Smooth muscle cell (in vitro differentiated cells): ENCODE data around the gene ATP2A3. TPM values are rescaled to one million over a fixed set of nuclear protein-coding genes. Genes with fewer than 3 reads are reported as not detected.

ENCODE experiments used
- DNase-seq: peaks from one replicate; lab custom pipeline; 2025; ENCODE audit not compliant: unreplicated experiment; lab: John Stamatoyannopoulos, UW
- H2AFZ ChIP-seq: fragments of 200-600 bp; sonication (generic); 2 replicates; pipeline ENCODE4 v1.6.0; 2016; ENCODE audit warnings: antibody characterized with exemption, low read depth, mild to moderate bottlenecking
- H3F3A ChIP-seq: fragments of 200-600 bp; sonication (generic); 2 replicates; pipeline ENCODE4 v1.6.0; 2017; ENCODE audit warnings: antibody characterized with exemption, low read depth
- H3K27ac ChIP-seq: fragments of 200-600 bp; sonication (generic); 2 replicates; pipeline ENCODE4 v1.5.1; 2016; ENCODE audit warnings: low read depth, mild to moderate bottlenecking
- H3K27me3 ChIP-seq: fragments of 200-600 bp; sonication (generic); 2 replicates; pipeline ENCODE4 v1.6.1; 2016; ENCODE audit warnings: low read depth, mild to moderate bottlenecking
- H3K36me3 ChIP-seq: fragments of 200-600 bp; sonication (generic); 2 replicates; pipeline ENCODE4 v1.5.1; 2016; ENCODE audit warnings: low read depth
- H3K4me1 ChIP-seq: fragments of 200-600 bp; sonication (generic); 2 replicates; pipeline ENCODE4 v1.5.1; 2016; ENCODE audit warnings: low read depth
- H3K4me2 ChIP-seq: fragments of 200-600 bp; sonication (generic); 2 replicates; pipeline ENCODE4 v1.6.0; 2016; ENCODE audit warnings: mild to moderate bottlenecking
- H3K4me3 ChIP-seq: fragments of 200-600 bp; sonication (generic); 2 replicates; pipeline ENCODE4 v1.5.1; 2016; ENCODE audit warnings: mild to moderate bottlenecking
- H3K79me2 ChIP-seq: fragments of 200-600 bp; sonication (generic); 2 replicates; pipeline ENCODE4 v1.6.0; 2016; ENCODE audit warnings: low read depth, mild to moderate bottlenecking
- H3K9ac ChIP-seq: fragments of 200-600 bp; sonication (generic); 2 replicates; pipeline ENCODE4 v1.6.0; 2016; ENCODE audit warnings: low read depth
- H3K9me3 ChIP-seq: fragments of 200-600 bp; sonication (generic); replicated peaks from 2 replicates; pipeline ENCODE4 v1.5.1; 2016; ENCODE audit warnings: low read depth
- H4K20me1 ChIP-seq: fragments of 200-600 bp; sonication (generic); 2 replicates; pipeline ENCODE4 v1.6.0; 2016; ENCODE audit warnings: low read depth
- WGBS: methylation state at CpG from one replicate; pipeline ENCODE4 v1.1.7; 2016; ENCODE audit warnings: low lambda C conversion rate; 5-methylcytosine and 5-hydroxymethylcytosine counted together
- polyA plus RNA-seq: library from polyadenylated mRNA; unstranded; fragments of >200 nt; fragmentation: Nextera tagmentation; extraction: Ambion mirVana; gene quantifications from 2 replicates; pipeline ENCODE4 v1.2.1, GENCODE V29; 2016
- total RNA-seq: library from RNA; depleted of rRNA; stranded (reverse); fragments of >200 nt; gene quantifications from 2 replicates; pipeline ENCODE4 v1.2.3, GENCODE V29; 2014
- TF ChIP-seq, protein P1 (sequence below): fragments of 200-600 bp; sonication (generic); IDR thresholded peaks from 2 replicates; pipeline ENCODE4 v1.5.1; 2017; ENCODE audit warnings: borderline replicate concordance, mild to moderate bottlenecking, antibody characterized with exemption; ENCODE audit not compliant: insufficient read depth, poor library complexity, severe bottlenecking

The ATP2A3 gene
- total and polyA plus RNA-seq, 2 experiments from 2014 or later = 4.2 to 7.8 TPM

DNA sequence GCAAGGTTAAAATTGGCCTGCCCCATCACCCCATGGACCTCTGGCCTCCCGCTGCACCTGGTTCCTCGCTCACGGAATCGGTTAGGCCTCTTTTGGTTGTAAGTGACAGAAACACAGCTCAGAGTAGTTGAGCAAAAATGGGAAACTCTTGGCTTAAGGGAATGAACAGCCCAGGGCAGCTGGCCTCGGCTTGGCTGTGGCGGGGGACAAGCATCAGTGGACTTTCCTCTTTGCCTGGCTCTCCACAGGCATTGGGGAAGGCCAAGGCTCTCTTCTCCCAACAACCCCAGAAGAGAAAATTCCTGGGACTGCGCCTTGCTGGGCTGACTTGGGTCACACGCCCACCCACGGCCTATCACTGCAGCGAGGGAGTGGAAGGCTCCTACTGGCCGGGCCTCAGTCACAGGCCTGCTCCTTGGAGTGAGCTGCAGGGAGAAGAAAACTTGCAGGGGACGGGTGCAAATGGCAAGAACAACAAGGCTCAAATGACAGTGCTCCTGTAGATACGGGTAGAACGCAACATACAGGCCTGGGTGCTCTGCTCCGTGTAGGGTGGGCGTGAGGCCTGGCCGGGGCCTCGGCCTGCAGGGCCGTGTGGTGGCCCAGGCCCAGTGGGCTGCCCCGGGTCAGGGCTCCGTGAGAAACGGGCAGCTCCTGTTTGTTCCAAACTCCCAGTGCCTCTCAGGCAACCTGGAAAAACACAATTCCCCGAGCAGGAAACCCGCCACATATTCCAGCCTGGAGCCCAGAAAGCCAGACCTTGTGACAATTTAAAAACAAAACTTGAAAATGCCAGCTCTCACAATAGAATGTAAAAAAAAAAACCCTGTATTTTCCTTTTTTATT, 25.0 kb upstream of the ATP2A3 start:
- TF ChIP-seq, protein P1, sequence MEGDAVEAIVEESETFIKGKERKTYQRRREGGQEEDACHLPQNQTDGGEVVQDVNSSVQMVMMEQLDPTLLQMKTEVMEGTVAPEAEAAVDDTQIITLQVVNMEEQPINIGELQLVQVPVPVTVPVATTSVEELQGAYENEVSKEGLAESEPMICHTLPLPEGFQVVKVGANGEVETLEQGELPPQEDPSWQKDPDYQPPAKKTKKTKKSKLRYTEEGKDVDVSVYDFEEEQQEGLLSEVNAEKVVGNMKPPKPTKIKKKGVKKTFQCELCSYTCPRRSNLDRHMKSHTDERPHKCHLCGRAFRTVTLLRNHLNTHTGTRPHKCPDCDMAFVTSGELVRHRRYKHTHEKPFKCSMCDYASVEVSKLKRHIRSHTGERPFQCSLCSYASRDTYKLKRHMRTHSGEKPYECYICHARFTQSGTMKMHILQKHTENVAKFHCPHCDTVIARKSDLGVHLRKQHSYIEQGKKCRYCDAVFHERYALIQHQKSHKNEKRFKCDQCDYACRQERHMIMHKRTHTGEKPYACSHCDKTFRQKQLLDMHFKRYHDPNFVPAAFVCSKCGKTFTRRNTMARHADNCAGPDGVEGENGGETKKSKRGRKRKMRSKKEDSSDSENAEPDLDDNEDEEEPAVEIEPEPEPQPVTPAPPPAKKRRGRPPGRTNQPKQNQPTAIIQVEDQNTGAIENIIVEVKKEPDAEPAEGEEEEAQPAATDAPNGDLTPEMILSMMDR = no peak
- Histone ChIP-seq H3K79me2 (no peaks in the 10 kb centered on the region), H4K20me1 (no peaks in the 10 kb centered on the region), H3K9ac (no peak overlapping the region), H2AFZ (no peak overlapping the region), H3K27ac (no peak overlapping the region), H3F3A (no peaks in the 10 kb centered on the region), H3K9me3 (no peaks in the 10 kb centered on the region), H3K27me3 (no peaks in the 10 kb centered on the region), H3K4me1 (no peaks in the 10 kb centered on the region), H3K36me3 (no peaks in the 10 kb centered on the region), H3K4me2 (no peak overlapping the region), H3K4me3 (no peak overlapping the region)
- no peak for DNase-seq
- 90% methylated on average over 24 of the region's 24 CpGs for WGBS

DNA sequence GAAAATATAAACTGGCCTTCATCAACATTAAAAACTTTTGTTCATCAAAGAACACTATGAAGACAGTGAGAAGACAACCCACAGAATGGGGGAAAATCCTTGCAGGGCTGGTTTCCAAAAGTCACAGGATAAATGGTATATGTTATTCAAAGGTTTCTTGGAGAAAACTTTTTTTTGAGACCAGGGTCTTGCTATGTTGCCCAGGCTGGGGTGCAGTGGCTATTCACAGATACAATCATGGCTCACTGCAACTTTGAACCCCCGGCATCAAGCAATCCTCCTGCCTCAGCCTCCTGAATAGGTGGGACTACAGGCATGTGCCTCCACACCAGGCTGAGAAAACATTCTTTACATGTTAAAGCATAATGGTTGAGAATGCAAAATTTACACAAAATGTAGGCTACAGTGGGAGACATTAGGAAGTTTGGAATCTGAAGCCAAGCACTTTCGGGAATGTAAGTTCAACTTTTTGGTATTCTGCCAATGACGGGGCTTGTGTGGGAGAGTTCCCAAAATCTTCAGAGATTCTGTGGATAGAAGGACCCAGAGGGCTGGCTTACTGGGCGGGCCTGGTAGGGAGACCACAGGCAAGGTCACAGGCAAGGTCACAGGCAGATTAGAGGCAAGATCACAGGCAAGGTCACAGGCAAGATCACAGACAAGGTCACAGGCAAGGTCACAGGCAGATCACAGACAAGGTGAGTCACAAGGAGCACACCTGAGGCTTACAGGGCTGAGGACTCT, 24.2 kb upstream of the ATP2A3 start:
- Histone ChIP-seq H3K4me1 (no peaks in the 10 kb centered on the region), H3K9ac (no peak overlapping the region), H3K27me3 (no peaks in the 10 kb centered on the region), H3K9me3 (no peaks in the 10 kb centered on the region), H3K4me3 (no peak overlapping the region), H4K20me1 (no peaks in the 10 kb centered on the region), H2AFZ (no peak overlapping the region), H3K36me3 (no peaks in the 10 kb centered on the region), H3K27ac (no peak overlapping the region), H3F3A (no peaks in the 10 kb centered on the region), H3K4me2 (no peak overlapping the region), H3K79me2 (no peaks in the 10 kb centered on the region)
- WGBS = 92% methylated on average over 4 of the region's 4 CpGs
- TF ChIP-seq, protein P1 = no peak
- DNase-seq = no peak

DNA sequence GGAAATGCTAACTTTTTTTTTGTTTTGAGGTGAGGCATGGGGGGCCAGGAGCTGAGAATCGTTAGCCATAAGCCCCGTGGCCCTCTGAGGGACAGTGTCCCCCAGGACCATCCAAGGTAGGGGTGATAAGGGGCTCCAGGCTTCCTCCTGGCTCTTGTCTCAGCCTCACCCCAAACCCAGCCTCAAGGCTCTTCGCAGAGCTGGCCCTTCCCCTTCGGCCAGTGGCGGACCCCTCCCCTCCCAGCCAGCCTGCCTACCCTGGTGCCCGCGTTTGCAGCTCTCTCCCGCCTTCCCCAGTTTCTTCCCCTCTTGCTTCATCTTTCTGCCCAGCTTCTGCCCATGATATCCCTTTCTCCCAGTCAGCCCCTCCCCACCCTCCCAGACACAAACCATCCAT, 22.7 kb upstream of the ATP2A3 start:
- 92% methylated on average over 8 of the region's 8 CpGs for WGBS
- Histone ChIP-seq H3F3A (no peaks in the 10 kb centered on the region), H3K9me3 (no peaks in the 10 kb centered on the region), H3K27ac (no peak overlapping the region), H2AFZ (no peak overlapping the region), H3K4me1 (no peaks in the 10 kb centered on the region), H3K27me3 (no peaks in the 10 kb centered on the region), H4K20me1 (no peaks in the 10 kb centered on the region), H3K4me3 (no peak overlapping the region), H3K4me2 (no peak overlapping the region), H3K36me3 (no peaks in the 10 kb centered on the region), H3K79me2 (no peaks in the 10 kb centered on the region), H3K9ac (no peak overlapping the region)
- no peak for DNase-seq
- TF ChIP-seq, protein P1 = no peak
